HCT116 (cell line): ENCODE results near the gene GMDS. TPM values are rescaled to one million over a fixed set of nuclear protein-coding genes. Genes with fewer than 3 reads are reported as not detected.

Source experiments
- ATAC-seq: fragments of 200-7000 bp; cut with Tn5 transposase; 2 replicates; pipeline ENCODE4 v1.9.1; 2020; ENCODE audit warnings: mild to moderate bottlenecking, moderate library complexity
- BruUV-seq: library from RNA; stranded (reverse); fragments of 400-500 nt; replicated peaks from 2 replicates; lab custom pipeline; 2021; lab: Mats Ljungman, UMichigan
- CTCF ChIA-PET: fragments of 300-600 bp; sonication (Branson Sonifier 250); formaldehyde crosslinking; loops from one replicate; lab custom pipeline; 2021; ENCODE audit warnings: antibody characterized with exemption; lab: Charles Lee
- POLR2A ChIA-PET: fragments of 300-600, 350-600 bp; sonication (Branson Sonifier 250); formaldehyde crosslinking; loops from one replicate; lab custom pipeline; 2021; ENCODE audit warnings: antibody characterized with exemption; lab: Charles Lee
- RAD21 ChIA-PET, 2 experiments: fragments of 300-600 bp; sonication (Branson Sonifier 250); formaldehyde crosslinking; loops; one replicate each; lab custom pipeline; 2023; ENCODE audit warnings: low total read pairs in 2 of 2; ENCODE audit not compliant: uncharacterized antibody in 2 of 2, unreplicated experiment in 2 of 2, low non-redundant PET in 1 of 2; lab: Charles Lee
- DNase-seq: peaks from one replicate; pipeline ENCODE4 v3.0.0-alpha.2; 2010; ENCODE audit warnings: low read depth, low spot score
- H2AFZ ChIP-seq: fragments of 200-600 bp; shearing (Covaris generic), sonication (generic); 2 replicates; pipeline ENCODE4 v1.6.1; 2017; ENCODE audit warnings: low read depth, mixed run types, mixed read lengths, antibody characterized with exemption, low read length; ENCODE audit not compliant: poor library complexity, severe bottlenecking
- H3K27ac ChIP-seq: 2 replicates; pipeline ENCODE4 v1.5.1; 2012; ENCODE audit warnings: low read depth, low read length
- H3K27me3 ChIP-seq: fragments of 200-600 bp; sonication (generic); 2 replicates; pipeline ENCODE4 v1.6.1; 2016; ENCODE audit warnings: mixed run types, low read length, mixed read lengths; ENCODE audit not compliant: insufficient read depth
- H3K36me3 ChIP-seq, 2 experiments: fragments of 200-500 bp in 1 of 2; fragments of 200-600 bp in 1 of 2; sonication (Bioruptor generic) in 1 of 2; sonication (generic) in 1 of 2; 2 replicates each; pipeline versions ENCODE4 v1.5.1 to v1.6.1; 2014 to 2016; ENCODE audit warnings: low read length in 2 of 2, inconsistent platforms in 1 of 2, mixed read lengths in 1 of 2, mixed run types in 1 of 2; ENCODE audit not compliant: insufficient read depth in 2 of 2, control insufficient read depth in 1 of 2
- H3K4me1 ChIP-seq, 2 experiments: fragments of 200-600 bp in 1 of 2; sonication (generic) in 1 of 2; 2 replicates each; pipeline versions ENCODE4 v1.5.1 to v1.6.1; 2012 to 2017; ENCODE audit warnings: low read length in 2 of 2, inconsistent platforms in 1 of 2, mild to moderate bottlenecking in 1 of 2, mixed read lengths in 1 of 2, mixed run types in 1 of 2, moderate library complexity in 1 of 2; ENCODE audit not compliant: insufficient read depth in 2 of 2, control insufficient read depth in 1 of 2
- H3K4me2 ChIP-seq: fragments of 200-600 bp; sonication (generic); 2 replicates; pipeline ENCODE4 v1.6.1; 2017; ENCODE audit warnings: mixed run types, low read length, mixed read lengths
- H3K4me3 ChIP-seq, 2 experiments: fragments of 200-600 bp in 1 of 2; sonication (generic) in 1 of 2; replicated peaks in 1 of 2; 2 replicates each; pipeline ENCODE4 v1.5.1; 2011 to 2016; ENCODE audit warnings: low read length in 2 of 2, control low read depth in 1 of 2, low read depth in 1 of 2, mild to moderate bottlenecking in 1 of 2, mixed read lengths in 1 of 2, mixed run types in 1 of 2
- H3K79me2 ChIP-seq: fragments of 200-600 bp; sonication (generic); 2 replicates; pipeline ENCODE4 v1.6.1; 2017; ENCODE audit warnings: mild to moderate bottlenecking, mixed run types, low read length, moderate library complexity, mixed read lengths; ENCODE audit not compliant: insufficient read depth
- H3K9ac ChIP-seq: fragments of 200-600 bp; sonication (generic); 2 replicates; pipeline ENCODE4 v1.6.1; 2016; ENCODE audit warnings: low read length, mixed read lengths
- H3K9me2 ChIP-seq: fragments of 200-600 bp; sonication (generic), shearing (Covaris generic); 2 replicates; pipeline ENCODE4 v1.6.1; 2017; ENCODE audit warnings: mixed run types, mild to moderate bottlenecking, moderate library complexity; ENCODE audit not compliant: insufficient read depth
- H3K9me3 ChIP-seq, 2 experiments: fragments of 200-500 bp in 1 of 2; fragments of 200-600 bp in 1 of 2; sonication (Bioruptor generic) in 1 of 2; sonication (generic) in 1 of 2; 2 replicates each; pipeline ENCODE4 v1.6.1; 2014 to 2017; ENCODE audit warnings: low read length in 2 of 2, mixed read lengths in 2 of 2, inconsistent platforms in 1 of 2, low read depth in 1 of 2, mild to moderate bottlenecking in 1 of 2, mixed run types in 1 of 2, moderate library complexity in 1 of 2; ENCODE audit not compliant: control insufficient read depth in 1 of 2, insufficient read depth in 1 of 2
- H4K20me1 ChIP-seq: fragments of 200-600 bp; sonication (generic), shearing (Covaris generic); 2 replicates; pipeline ENCODE4 v1.6.1; 2017; ENCODE audit warnings: mixed run types, mild to moderate bottlenecking, moderate library complexity; ENCODE audit not compliant: insufficient read depth
- ELF1 ChIP-seq: IDR thresholded peaks from 2 replicates; pipeline ENCODE4 v1.6.1; 2012; ENCODE audit warnings: low read depth, borderline replicate concordance
- EZH2phosphoT487 ChIP-seq: fragments of 200-600 bp; IDR thresholded peaks from 2 replicates; pipeline ENCODE4 v1.6.1; 2018; ENCODE audit warnings: antibody characterized with exemption, borderline replicate concordance
- FOSL1 ChIP-seq: IDR thresholded peaks from 2 replicates; pipeline ENCODE4 v1.6.1; 2012; ENCODE audit warnings: low read depth
- POLR2A ChIP-seq: IDR thresholded peaks from 2 replicates; pipeline ENCODE4 v1.7.0; 2011; ENCODE audit warnings: borderline replicate concordance; ENCODE audit not compliant: insufficient read depth, insufficient read length; ENCODE audit errors: extremely low read depth
- POLR2AphosphoS5 ChIP-seq: IDR thresholded peaks from 2 replicates; pipeline ENCODE4 v1.6.1; 2011; ENCODE audit warnings: mild to moderate bottlenecking, low read depth, low read length, moderate library complexity
- RAD21 ChIP-seq: IDR thresholded peaks from 2 replicates; pipeline ENCODE4 v1.6.1; 2012; ENCODE audit warnings: low read depth, mild to moderate bottlenecking
- SIN3A ChIP-seq: IDR thresholded peaks from 2 replicates; pipeline ENCODE4 v1.6.1; 2012; ENCODE audit warnings: low read depth
- SP1 ChIP-seq: IDR thresholded peaks from 2 replicates; pipeline ENCODE4 v1.6.1; 2012; ENCODE audit warnings: low read depth
- YY1 ChIP-seq: IDR thresholded peaks from 2 replicates; pipeline ENCODE4 v1.6.1; 2011; ENCODE audit warnings: low read length, low read depth, moderate library complexity, mild to moderate bottlenecking; ENCODE audit not compliant: insufficient replicate concordance; ENCODE audit errors: extremely low read depth
- ZFX ChIP-seq: fragments of 450-650 bp; IDR thresholded peaks from 2 replicates; pipeline ENCODE4 v1.6.1; 2017
- ZNF274 ChIP-seq: fragments of 200-500 bp; sonication (Bioruptor generic); IDR thresholded peaks from 2 replicates; pipeline ENCODE4 v1.6.1; 2014; ENCODE audit warnings: mild to moderate bottlenecking, low read depth, low read length, inconsistent platforms
- intact Hi-C: fragments of 100-400 bp; cut with micrococcal nuclease; formaldehyde crosslinking; loops from 2 replicates; pipeline ENCODE4 v1.10.0; 2022
- total RNA-seq: library from RNA; stranded (reverse); gene quantifications from one replicate; pipeline ENCODE4 v1.2.1, GENCODE V29; 2021; ENCODE audit not compliant: unreplicated experiment
- TF ChIP-seq, protein P1 (sequence below): IDR thresholded peaks from 2 replicates; pipeline ENCODE4 v1.6.1; 2012
- TF ChIP-seq, protein P2 (sequence below), 3 experiments: fragments of 200-600 bp in 1 of 3; sonication (generic) in 1 of 3; IDR thresholded peaks in 2 of 3; conservative IDR thresholded peaks in 1 of 3; 2 replicates each; pipeline ENCODE4 v1.5.1; 2012 to 2017; ENCODE audit warnings: low read depth in 2 of 3, low read length in 2 of 3, antibody characterized with exemption in 1 of 3, borderline replicate concordance in 1 of 3, control low read depth in 1 of 3, mild to moderate bottlenecking in 1 of 3, mixed read lengths in 1 of 3, mixed run types in 1 of 3, moderate library complexity in 1 of 3; ENCODE audit not compliant: insufficient read depth in 1 of 3
- TF ChIP-seq, protein P3 (sequence below): IDR thresholded peaks from 2 replicates; pipeline ENCODE4 v1.6.1; 2012; ENCODE audit warnings: low read depth
- TF ChIP-seq, protein P4 (sequence below): IDR thresholded peaks from 2 replicates; pipeline ENCODE4 v1.6.1; 2012

Gene GMDS
- total RNA-seq, 1 experiment from 2014 or later = 34.4 TPM

DNA sequence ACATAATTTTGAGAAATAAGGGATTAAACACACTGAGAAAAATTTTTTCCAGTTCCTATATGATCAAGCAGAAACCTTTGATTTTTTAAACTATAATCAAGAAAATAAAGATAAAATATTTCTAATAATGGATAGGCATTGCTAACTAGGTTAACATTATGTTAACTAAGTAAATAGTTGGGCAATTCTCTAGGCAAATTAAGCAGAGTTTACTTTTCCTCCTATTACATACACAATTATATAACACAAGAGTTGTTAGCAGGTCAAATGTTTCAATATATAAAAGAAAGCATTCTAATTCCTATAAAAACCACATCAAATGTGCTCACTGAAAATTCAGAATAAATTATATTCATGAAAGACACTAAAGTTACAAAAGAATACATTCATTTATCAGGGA, 191.7 kb downstream of the GMDS start:
- TF ChIP-seq, protein P1, sequence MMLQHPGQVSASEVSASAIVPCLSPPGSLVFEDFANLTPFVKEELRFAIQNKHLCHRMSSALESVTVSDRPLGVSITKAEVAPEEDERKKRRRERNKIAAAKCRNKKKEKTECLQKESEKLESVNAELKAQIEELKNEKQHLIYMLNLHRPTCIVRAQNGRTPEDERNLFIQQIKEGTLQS = no peak
- TF ChIP-seq POLR2AphosphoS5 = no peak
- no peak for TF ChIP-seq SIN3A
- TF ChIP-seq POLR2A = no peak
- intact Hi-C loops = no loop called here

DNA sequence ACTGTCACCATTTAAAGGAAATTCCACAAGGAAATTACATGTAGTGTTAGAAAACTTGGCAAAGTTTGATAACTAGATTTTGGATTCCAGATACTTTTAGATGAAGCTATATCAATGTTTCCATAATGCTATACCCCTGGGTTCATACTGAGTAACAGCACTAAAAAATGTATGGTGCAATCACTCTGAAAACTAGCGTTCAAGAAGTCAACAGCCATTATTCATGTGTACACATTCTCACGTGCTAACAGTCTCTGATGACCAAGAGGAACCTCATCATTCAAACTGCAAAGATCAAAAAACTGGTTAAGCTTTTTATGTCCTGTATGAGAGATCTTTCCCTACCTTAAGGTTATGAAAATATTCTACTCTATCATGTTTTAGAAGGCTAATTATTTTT, 197.6 kb downstream of the GMDS start:
- Histone ChIP-seq H3K36me3 (no peaks in the 10 kb centered on the region), H3K27ac (no peak overlapping the region), H3K4me3 (no peak overlapping the region), H2AFZ (no peak overlapping the region), H3K27me3 (no peaks in the 10 kb centered on the region), H3K9me2 (no peaks in the 10 kb centered on the region), H3K4me1 (no peaks in the 10 kb centered on the region), H3K79me2 (no peaks in the 10 kb centered on the region), H4K20me1 (no peaks in the 10 kb centered on the region), H3K9ac (no peak overlapping the region), H3K4me2 (no peak overlapping the region), H3K9me3 (no peaks in the 10 kb centered on the region)
- no peak for DNase-seq
- no TSS peak for BruUV-seq
- ChIA-PET POLR2A (no interaction called here), CTCF (no interaction called here), RAD21 (no interaction called here)
- ATAC-seq = no peak
- intact Hi-C loops = no loop called here
- TF ChIP-seq ZNF274 (no peak), YY1 (no peak), EZH2phosphoT487 (no peak), SIN3A (no peak), POLR2AphosphoS5 (no peak), RAD21 (no peak), POLR2A (no peak), ZFX (no peak), ELF1 (no peak), FOSL1 (no peak), SP1 (no peak)
- TF ChIP-seq, protein P1 = no peak
- TF ChIP-seq, protein P2, sequence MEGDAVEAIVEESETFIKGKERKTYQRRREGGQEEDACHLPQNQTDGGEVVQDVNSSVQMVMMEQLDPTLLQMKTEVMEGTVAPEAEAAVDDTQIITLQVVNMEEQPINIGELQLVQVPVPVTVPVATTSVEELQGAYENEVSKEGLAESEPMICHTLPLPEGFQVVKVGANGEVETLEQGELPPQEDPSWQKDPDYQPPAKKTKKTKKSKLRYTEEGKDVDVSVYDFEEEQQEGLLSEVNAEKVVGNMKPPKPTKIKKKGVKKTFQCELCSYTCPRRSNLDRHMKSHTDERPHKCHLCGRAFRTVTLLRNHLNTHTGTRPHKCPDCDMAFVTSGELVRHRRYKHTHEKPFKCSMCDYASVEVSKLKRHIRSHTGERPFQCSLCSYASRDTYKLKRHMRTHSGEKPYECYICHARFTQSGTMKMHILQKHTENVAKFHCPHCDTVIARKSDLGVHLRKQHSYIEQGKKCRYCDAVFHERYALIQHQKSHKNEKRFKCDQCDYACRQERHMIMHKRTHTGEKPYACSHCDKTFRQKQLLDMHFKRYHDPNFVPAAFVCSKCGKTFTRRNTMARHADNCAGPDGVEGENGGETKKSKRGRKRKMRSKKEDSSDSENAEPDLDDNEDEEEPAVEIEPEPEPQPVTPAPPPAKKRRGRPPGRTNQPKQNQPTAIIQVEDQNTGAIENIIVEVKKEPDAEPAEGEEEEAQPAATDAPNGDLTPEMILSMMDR (IDR thresholded peaks at IDR 0.05 in 2 of 3, conservative IDR thresholded peaks at IDR 0.05 in 1 of 3; ENCODE audit: borderline replicate concordance in 1 of 3, insufficient read depth in 1 of 3, low read depth in 2 of 3, low read length in 2 of 3) = no peak
- TF ChIP-seq, protein P3, sequence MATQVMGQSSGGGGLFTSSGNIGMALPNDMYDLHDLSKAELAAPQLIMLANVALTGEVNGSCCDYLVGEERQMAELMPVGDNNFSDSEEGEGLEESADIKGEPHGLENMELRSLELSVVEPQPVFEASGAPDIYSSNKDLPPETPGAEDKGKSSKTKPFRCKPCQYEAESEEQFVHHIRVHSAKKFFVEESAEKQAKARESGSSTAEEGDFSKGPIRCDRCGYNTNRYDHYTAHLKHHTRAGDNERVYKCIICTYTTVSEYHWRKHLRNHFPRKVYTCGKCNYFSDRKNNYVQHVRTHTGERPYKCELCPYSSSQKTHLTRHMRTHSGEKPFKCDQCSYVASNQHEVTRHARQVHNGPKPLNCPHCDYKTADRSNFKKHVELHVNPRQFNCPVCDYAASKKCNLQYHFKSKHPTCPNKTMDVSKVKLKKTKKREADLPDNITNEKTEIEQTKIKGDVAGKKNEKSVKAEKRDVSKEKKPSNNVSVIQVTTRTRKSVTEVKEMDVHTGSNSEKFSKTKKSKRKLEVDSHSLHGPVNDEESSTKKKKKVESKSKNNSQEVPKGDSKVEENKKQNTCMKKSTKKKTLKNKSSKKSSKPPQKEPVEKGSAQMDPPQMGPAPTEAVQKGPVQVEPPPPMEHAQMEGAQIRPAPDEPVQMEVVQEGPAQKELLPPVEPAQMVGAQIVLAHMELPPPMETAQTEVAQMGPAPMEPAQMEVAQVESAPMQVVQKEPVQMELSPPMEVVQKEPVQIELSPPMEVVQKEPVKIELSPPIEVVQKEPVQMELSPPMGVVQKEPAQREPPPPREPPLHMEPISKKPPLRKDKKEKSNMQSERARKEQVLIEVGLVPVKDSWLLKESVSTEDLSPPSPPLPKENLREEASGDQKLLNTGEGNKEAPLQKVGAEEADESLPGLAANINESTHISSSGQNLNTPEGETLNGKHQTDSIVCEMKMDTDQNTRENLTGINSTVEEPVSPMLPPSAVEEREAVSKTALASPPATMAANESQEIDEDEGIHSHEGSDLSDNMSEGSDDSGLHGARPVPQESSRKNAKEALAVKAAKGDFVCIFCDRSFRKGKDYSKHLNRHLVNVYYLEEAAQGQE = no peak
- TF ChIP-seq, protein P4, sequence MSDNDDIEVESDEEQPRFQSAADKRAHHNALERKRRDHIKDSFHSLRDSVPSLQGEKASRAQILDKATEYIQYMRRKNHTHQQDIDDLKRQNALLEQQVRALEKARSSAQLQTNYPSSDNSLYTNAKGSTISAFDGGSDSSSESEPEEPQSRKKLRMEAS = no peak

More for the DNA sequence above, 191.7 kb downstream of the GMDS start:
- no peak for ATAC-seq
- CTCF ChIA-PET = no interaction called here
- Histone ChIP-seq H3K4me1 (no peaks in the 10 kb centered on the region), H3K4me3 (no peak overlapping the region), H3K27ac (no peak overlapping the region), H3K79me2 (no peaks in the 10 kb centered on the region), H4K20me1 (no peaks in the 10 kb centered on the region), H2AFZ (no peak overlapping the region), H3K36me3 (no peaks in the 10 kb centered on the region), H3K27me3 (no peaks in the 10 kb centered on the region), H3K4me2 (no peak overlapping the region), H3K9ac (no peak overlapping the region), H3K9me2 (no peaks in the 10 kb centered on the region), H3K9me3 (no peaks in the 10 kb centered on the region)
- RAD21 ChIA-PET = no interaction called here
- BruUV-seq = no TSS peak
- POLR2A ChIA-PET = no interaction called here
- no peak for DNase-seq
